SIG-M5 treated with dmso at 0.1 percent for 504 hours (cell line): ENCODE measurements around the gene CDKN2A.
A peak's percentile ranks its signal among the peaks of the same experiment; 100 is the strongest.
"Not testable (repeated sequence)": the region's sequence is repeated elsewhere in the genome, so short reads cannot be mapped to it uniquely, and the experiment has no call there.

Source experiments
- DNase-seq: peaks from one replicate; lab custom pipeline; 2025; ENCODE audit not compliant: unreplicated experiment; lab: John Stamatoyannopoulos, UW

Gene CDKN2A

GRCh38 chr9:21982861-21983560 lies 11.2 kb downstream of the CDKN2A start:
- peak; percentile 10 for DNase-seq

GRCh38 chr9:21982391-21982790 lies 11.8 kb downstream of the CDKN2A start:
- DNase-seq = no peak

GRCh38 chr9:21976334-21976875 lies 17.8 kb downstream of the CDKN2A start:
- no peak for DNase-seq

- DNase-seq = no peak
These were observed 19.3 kb downstream of the CDKN2A start for GRCh38 chr9:21974722-21975409.

GRCh38 chr9:21974343-21974721 lies 19.9 kb downstream of the CDKN2A start:
- DNase-seq = no peak

GRCh38 chr9:21972361-21972760 lies 21.8 kb downstream of the CDKN2A start:
- no peak for DNase-seq

- no peak for DNase-seq
These were observed 23.2 kb downstream of the CDKN2A start for GRCh38 chr9:21970800-21971640.

- DNase-seq = no peak
These were observed 24.0 kb downstream of the CDKN2A start for GRCh38 chr9:21969951-21970799.

- no peak for DNase-seq
These were observed 24.9 kb downstream of the CDKN2A start for GRCh38 chr9:21969011-21969940.

GRCh38 chr9:21968331-21969010 lies 25.7 kb downstream of the CDKN2A start:
- DNase-seq = no peak

GRCh38 chr9:21967702-21968101 lies 26.5 kb downstream of the CDKN2A start:
- no peak for DNase-seq

GRCh38 chr9:21967169-21967568 lies 27.0 kb downstream of the CDKN2A start:
- no peak for DNase-seq

GRCh38 chr9:21966140-21966851 lies 27.9 kb downstream of the CDKN2A start:
- DNase-seq = no peak

- no peak for DNase-seq
These were observed 28.7 kb downstream of the CDKN2A start for GRCh38 chr9:21965401-21965951.

GRCh38 chr9:21964925-21965385 lies 29.2 kb downstream of the CDKN2A start:
- DNase-seq = no peak

GRCh38 chr9:21961569-21961968 lies 32.6 kb downstream of the CDKN2A start:
- DNase-seq = no peak

GRCh38 chr9:21959268-21959667 lies 34.9 kb downstream of the CDKN2A start:
- not testable (repeated sequence) for DNase-seq

- DNase-seq = no peak
These were observed 35.4 kb downstream of the CDKN2A start for GRCh38 chr9:21958833-21959232.
